ENCODE results near the gene AUTS2.

Gene AUTS2

DNA sequence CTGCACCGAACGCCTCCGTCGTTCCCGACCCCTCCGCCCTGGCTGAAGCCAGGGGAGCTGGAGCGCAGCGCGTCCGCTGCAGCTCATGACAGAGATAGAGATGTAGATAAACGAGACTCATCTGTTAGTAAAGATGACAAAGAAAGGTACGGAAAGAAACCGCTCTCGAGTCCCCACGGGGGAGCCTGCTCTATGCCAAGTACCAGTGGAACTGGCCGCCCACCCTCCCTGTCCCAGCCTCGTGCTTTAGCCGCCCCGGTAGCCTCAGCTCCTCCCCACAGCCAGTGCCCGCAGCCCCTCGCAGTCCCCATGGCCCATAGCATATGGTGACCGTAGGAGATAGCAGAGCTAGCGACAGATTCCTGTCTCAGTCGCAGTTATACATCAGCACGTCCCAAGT is 1189.0 kb downstream of the AUTS2 start:
- TF ChIP-seq, protein P1, sequence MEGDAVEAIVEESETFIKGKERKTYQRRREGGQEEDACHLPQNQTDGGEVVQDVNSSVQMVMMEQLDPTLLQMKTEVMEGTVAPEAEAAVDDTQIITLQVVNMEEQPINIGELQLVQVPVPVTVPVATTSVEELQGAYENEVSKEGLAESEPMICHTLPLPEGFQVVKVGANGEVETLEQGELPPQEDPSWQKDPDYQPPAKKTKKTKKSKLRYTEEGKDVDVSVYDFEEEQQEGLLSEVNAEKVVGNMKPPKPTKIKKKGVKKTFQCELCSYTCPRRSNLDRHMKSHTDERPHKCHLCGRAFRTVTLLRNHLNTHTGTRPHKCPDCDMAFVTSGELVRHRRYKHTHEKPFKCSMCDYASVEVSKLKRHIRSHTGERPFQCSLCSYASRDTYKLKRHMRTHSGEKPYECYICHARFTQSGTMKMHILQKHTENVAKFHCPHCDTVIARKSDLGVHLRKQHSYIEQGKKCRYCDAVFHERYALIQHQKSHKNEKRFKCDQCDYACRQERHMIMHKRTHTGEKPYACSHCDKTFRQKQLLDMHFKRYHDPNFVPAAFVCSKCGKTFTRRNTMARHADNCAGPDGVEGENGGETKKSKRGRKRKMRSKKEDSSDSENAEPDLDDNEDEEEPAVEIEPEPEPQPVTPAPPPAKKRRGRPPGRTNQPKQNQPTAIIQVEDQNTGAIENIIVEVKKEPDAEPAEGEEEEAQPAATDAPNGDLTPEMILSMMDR (IDR thresholded peaks at IDR 0.05; ENCODE audit: unreplicated experiment in 3 of 3): no peak
- Mint-ChIP-seq H3K4me1 (peaks cover 4% of the 10 kb centered on the region), H3K9me3 (no peaks in the 10 kb centered on the region), H3K36me3 (ENCODE audit: low read depth) (peaks cover 94% of the 10 kb centered on the region), H3K27ac (no peak overlapping the region), H3K4me3 (no peak overlapping the region), H3K27me3 (ENCODE audit: low read depth) (no peaks in the 10 kb centered on the region)

DNA sequence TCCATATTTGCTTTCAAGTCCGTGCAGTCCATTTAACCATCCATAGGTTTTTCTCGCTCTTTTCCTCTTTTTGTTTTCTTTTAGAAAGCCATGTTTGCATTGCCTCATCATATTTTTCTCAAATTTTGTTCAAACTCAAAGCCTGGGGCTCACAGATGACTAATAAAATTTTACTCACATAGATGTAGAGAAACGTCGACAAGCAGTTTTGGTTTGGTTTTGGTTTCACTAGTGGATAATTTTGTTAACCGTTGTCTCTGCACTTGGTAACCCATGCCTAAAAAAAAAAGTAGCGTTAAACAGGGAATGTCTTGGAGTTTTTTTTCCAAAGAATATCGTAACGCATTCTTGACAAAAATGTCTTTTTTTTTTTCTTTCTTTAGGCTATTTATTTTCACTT is 1189.5 kb downstream of the AUTS2 start:
- Mint-ChIP-seq H3K27me3 (ENCODE audit: low read depth) (no peaks in the 10 kb centered on the region), H3K4me3 (no peak overlapping the region), H3K27ac (no peak overlapping the region), H3K4me1 (no peaks in the 10 kb centered on the region), H3K9me3 (no peaks in the 10 kb centered on the region), H3K36me3 (ENCODE audit: low read depth) (peaks cover 94% of the 10 kb centered on the region)
- TF ChIP-seq, protein P1 (IDR thresholded peaks at IDR 0.05; ENCODE audit: unreplicated experiment in 3 of 3): no peak

DNA sequence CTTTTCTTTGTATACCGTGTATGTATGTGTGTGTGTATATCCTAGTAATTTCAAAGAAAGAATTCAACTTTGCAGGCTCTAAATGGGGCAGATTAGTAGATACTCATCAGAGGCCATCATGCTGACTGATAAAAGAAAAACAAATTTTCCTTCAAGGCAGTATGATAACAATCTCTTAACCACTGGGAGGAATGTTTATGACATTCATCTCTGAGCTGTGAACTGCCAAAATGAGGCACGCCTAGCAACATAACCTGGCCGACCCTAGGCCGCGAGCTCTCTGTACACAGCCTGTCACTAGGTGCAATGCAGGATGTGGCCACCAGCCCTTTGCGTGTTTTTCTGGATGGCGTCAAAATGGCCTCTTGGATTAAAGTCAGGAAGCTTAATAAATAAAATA is 1190.0 kb downstream of the AUTS2 start:
- Mint-ChIP-seq H3K4me3 (no peak overlapping the region), H3K9me3 (no peaks in the 10 kb centered on the region), H3K27me3 (ENCODE audit: low read depth) (no peaks in the 10 kb centered on the region)

DNA sequence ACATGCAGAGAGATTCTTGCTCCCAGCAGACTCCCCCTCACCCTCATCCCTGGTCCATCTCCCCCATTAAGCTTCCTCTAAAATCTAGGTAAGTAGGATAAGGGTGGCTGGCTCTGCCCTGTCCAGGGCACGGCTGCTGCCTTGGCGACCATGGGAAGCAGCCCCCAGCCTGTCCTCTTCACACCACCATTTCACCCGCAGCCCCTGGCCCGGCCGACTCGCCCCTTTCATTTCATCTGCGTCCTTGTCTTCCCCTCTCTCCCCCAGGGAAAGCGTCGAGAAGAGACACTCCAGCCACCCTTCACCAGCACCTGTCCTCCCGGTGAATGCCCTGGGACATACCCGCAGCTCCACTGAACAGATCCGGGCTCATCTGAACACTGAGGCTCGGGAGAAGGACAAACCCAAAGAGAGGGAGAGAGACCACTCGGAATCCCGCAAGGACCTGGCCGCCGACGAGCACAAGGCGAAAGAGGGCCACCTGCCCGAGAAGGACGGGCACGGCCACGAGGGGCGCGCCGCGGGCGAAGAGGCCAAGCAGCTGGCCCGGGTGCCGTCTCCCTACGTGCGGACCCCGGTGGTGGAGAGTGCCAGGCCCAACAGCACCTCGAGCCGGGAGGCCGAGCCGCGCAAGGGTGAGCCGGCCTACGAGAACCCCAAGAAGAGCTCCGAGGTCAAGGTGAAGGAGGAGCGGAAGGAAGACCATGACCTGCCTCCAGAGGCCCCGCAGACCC is 1191.4 kb downstream of the AUTS2 start:
- no peaks in the 10 kb centered on the region for H3K27me3 Mint-ChIP-seq (ENCODE audit: low read depth)
- H3K4me1 Mint-ChIP-seq: no peaks in the 10 kb centered on the region
- no peak overlapping the region for H3K27ac Mint-ChIP-seq
- no peak overlapping the region for H3K4me3 Mint-ChIP-seq
- H3K36me3 Mint-ChIP-seq (ENCODE audit: low read depth): peaks cover 92% of the 10 kb centered on the region
- H3K9me3 Mint-ChIP-seq: no peaks in the 10 kb centered on the region
- TF ChIP-seq, protein P1 (IDR thresholded peaks at IDR 0.05; ENCODE audit: unreplicated experiment in 3 of 3): no peak

More for the DNA sequence above, 1190.0 kb downstream of the AUTS2 start:
- TF ChIP-seq, protein P1 (IDR thresholded peaks at IDR 0.05; ENCODE audit: unreplicated experiment in 3 of 3): no peak
- Mint-ChIP-seq H3K27ac (no peak overlapping the region), H3K4me1 (no peaks in the 10 kb centered on the region), H3K36me3 (ENCODE audit: low read depth) (peaks cover 94% of the 10 kb centered on the region)

DNA sequence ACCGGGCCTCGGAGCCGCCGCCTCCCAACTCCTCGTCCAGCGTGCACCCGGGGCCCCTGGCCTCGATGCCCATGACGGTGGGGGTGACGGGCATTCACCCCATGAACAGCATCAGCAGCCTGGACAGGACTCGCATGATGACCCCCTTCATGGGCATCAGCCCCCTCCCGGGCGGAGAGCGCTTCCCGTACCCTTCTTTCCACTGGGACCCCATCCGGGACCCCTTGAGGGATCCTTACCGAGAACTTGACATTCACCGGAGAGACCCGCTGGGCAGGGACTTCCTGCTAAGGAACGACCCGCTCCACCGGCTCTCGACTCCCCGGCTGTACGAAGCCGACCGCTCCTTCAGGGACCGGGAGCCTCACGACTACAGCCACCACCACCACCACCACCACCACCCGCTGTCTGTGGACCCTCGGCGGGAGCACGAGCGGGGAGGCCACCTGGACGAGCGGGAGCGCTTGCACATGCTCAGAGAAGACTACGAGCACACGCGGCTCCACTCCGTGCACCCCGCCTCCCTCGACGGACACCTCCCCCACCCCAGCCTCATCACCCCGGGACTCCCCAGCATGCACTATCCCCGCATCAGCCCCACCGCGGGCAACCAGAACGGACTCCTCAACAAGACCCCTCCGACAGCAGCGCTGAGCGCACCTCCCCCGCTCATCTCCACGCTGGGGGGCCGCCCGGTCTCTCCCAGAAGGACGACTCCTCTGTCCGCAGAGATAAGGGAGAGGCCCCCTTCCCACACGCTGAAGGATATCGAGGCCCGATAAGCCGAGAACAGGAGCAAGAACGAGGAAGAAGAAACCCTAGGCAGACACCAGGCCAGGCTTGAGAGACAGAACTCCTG is 1192.2 kb downstream of the AUTS2 start:
- no peaks in the 10 kb centered on the region for H3K4me1 Mint-ChIP-seq
- H3K9me3 Mint-ChIP-seq: no peaks in the 10 kb centered on the region
- peaks cover 2% of the 10 kb centered on the region for H3K27me3 Mint-ChIP-seq (ENCODE audit: low read depth)
- no peak overlapping the region for H3K27ac Mint-ChIP-seq
- TF ChIP-seq, protein P1 (IDR thresholded peaks at IDR 0.05; ENCODE audit: unreplicated experiment in 3 of 3): no peak
- H3K4me3 Mint-ChIP-seq: no peak overlapping the region
- peaks cover 87% of the 10 kb centered on the region for H3K36me3 Mint-ChIP-seq (ENCODE audit: low read depth)
